GM12874 (cell line): ENCODE data around the gene TMEM203.

ENCODE experiments used
- CTCF ChIP-seq: IDR thresholded peaks from 2 replicates; pipeline ENCODE4 v1.5.1; 2011; ENCODE audit warnings: low read depth, mild to moderate bottlenecking, control low read depth, low read length, moderate library complexity; ENCODE audit not compliant: insufficient read depth

The TMEM203 gene

GRCh38 chr9:137242269-137243203, 37.1 kb upstream of the TMEM203 start:
- no peak for TF ChIP-seq CTCF

GRCh38 chr9:137241490-137242268, 36.2 kb upstream of the TMEM203 start:
- no peak for TF ChIP-seq CTCF

GRCh38 chr9:137240841-137241489, 35.5 kb upstream of the TMEM203 start, which contains the start of gene TUBB4B:
TUBB4B (plus strand) TSS chr9:137241287; CDS start chr9:137241361, 74 bp downstream.
- no peak for TF ChIP-seq CTCF

- no peak for TF ChIP-seq CTCF
Observed at GRCh38 chr9:137240318-137240840, 34.9 kb upstream of the TMEM203 start.

- no peak for TF ChIP-seq CTCF
Observed at GRCh38 chr9:137237759-137238726, 32.6 kb upstream of the TMEM203 start.

GRCh38 chr9:137236936-137237421, 31.5 kb upstream of the TMEM203 start:
- no peak for TF ChIP-seq CTCF
